SK-N-SH (cell line): ENCODE results near the gene GKN1. TPM values are rescaled to one million over a fixed set of nuclear protein-coding genes. Genes with fewer than 3 reads are reported as not detected.

Experiments used
- CTCF ChIA-PET: fragments of 300-600, 350-600 bp; formaldehyde crosslinking; extraction: SDS; loops from one replicate; lab custom pipeline; 2021; lab: Yijun Ruan, JAX
- POLR2A ChIA-PET: fragments of 350-600 bp; sonication (Branson Sonifier 250); formaldehyde crosslinking; extraction: SDS; loops from one replicate; lab custom pipeline; 2020; ENCODE audit warnings: antibody characterized with exemption, inconsistent platforms; lab: Yijun Ruan, JAX
- DNase-seq: peaks from one replicate; pipeline ENCODE4 v3.0.0; 2012
- H2AFZ ChIP-seq: fragments of 200-600 bp; sonication (generic); 2 replicates; pipeline ENCODE4 v1.8.1; 2016; ENCODE audit warnings: antibody characterized with exemption, mild to moderate bottlenecking, low read depth
- H3F3A ChIP-seq: fragments of 200-600 bp; sonication (generic); replicated peaks from 2 replicates; pipeline ENCODE3; 2016; ENCODE audit warnings: antibody characterized with exemption, mild to moderate bottlenecking; ENCODE audit not compliant: insufficient read depth
- H3K27ac ChIP-seq, 2 experiments: fragments of 200-500 bp in 1 of 2; fragments of 200-600 bp in 1 of 2; sonication (Bioruptor generic) in 1 of 2; sonication (generic), shearing (Covaris generic) in 1 of 2; 2 replicates each; pipeline versions ENCODE4 v1.5.1 to v1.6.1; 2014 to 2016; ENCODE audit warnings: low read depth in 2 of 2, inconsistent platforms in 1 of 2, low read length in 1 of 2, mild to moderate bottlenecking in 1 of 2, mixed read lengths in 1 of 2
- H3K27me3 ChIP-seq: fragments of 200-600 bp; sonication (generic), shearing (Covaris generic); 2 replicates; pipeline ENCODE4 v1.6.1; 2016; ENCODE audit warnings: mixed run types; ENCODE audit not compliant: insufficient read depth
- H3K36me3 ChIP-seq, 2 experiments: fragments of 200-500 bp in 1 of 2; fragments of 200-600 bp in 1 of 2; sonication (Bioruptor generic) in 1 of 2; sonication (generic) in 1 of 2; replicated peaks in 1 of 2; 2 replicates each; pipeline versions ENCODE3 to v1.5.1; 2014 to 2016; ENCODE audit warnings: low read length in 1 of 2, mild to moderate bottlenecking in 1 of 2; ENCODE audit not compliant: insufficient read depth in 2 of 2, control insufficient read depth in 1 of 2
- H3K4me1 ChIP-seq, 2 experiments: fragments of 200-500 bp in 1 of 2; fragments of 200-600 bp in 1 of 2; sonication (Bioruptor generic) in 1 of 2; sonication (generic), shearing (Covaris generic) in 1 of 2; 2 replicates each; pipeline versions ENCODE4 v1.5.1 to v1.6.1; 2014 to 2016; ENCODE audit warnings: low read depth in 1 of 2, low read length in 1 of 2, mixed run types in 1 of 2; ENCODE audit not compliant: insufficient read depth in 2 of 2, control insufficient read depth in 1 of 2
- H3K4me2 ChIP-seq: fragments of 200-600 bp; sonication (generic), shearing (Covaris generic); 2 replicates; pipeline ENCODE4 v1.6.1; 2017; ENCODE audit warnings: mixed run types
- H3K4me3 ChIP-seq, 2 experiments: fragments of 200-500 bp in 1 of 2; fragments of 200-600 bp in 1 of 2; sonication (Bioruptor generic) in 1 of 2; sonication (generic), shearing (Covaris generic) in 1 of 2; 2 replicates each; pipeline versions ENCODE4 v1.5.1 to v1.8.1; 2014 to 2016; ENCODE audit warnings: low read depth in 2 of 2, inconsistent platforms in 1 of 2, low read length in 1 of 2, mild to moderate bottlenecking in 1 of 2, mixed read lengths in 1 of 2, moderate library complexity in 1 of 2
- H3K79me2 ChIP-seq: fragments of 200-600 bp; sonication (generic); 2 replicates; pipeline ENCODE4 v1.8.1; 2017; ENCODE audit warnings: mild to moderate bottlenecking; ENCODE audit not compliant: insufficient read depth
- H3K9ac ChIP-seq: fragments of 200-600 bp; sonication (generic); 2 replicates; pipeline ENCODE4 v1.6.1; 2017; ENCODE audit warnings: mixed run types
- H3K9me2 ChIP-seq: fragments of 200-600 bp; sonication (generic); 2 replicates; pipeline ENCODE4 v1.6.1; 2017; ENCODE audit warnings: mixed run types
- H3K9me3 ChIP-seq: fragments of 200-600 bp; sonication (generic); 2 replicates; pipeline ENCODE4 v1.6.1; 2017; ENCODE audit warnings: mixed run types, mild to moderate bottlenecking, moderate library complexity
- H4K20me1 ChIP-seq: fragments of 200-600 bp; sonication (generic); 2 replicates; pipeline ENCODE4 v1.6.1; 2017; ENCODE audit warnings: mild to moderate bottlenecking, mixed run types; ENCODE audit not compliant: insufficient read depth
- CHD2 ChIP-seq: fragments of 150-350 bp; IDR thresholded peaks from 2 replicates; pipeline ENCODE4 v1.6.1; 2018; ENCODE audit warnings: low read length; ENCODE audit not compliant: partially characterized antibody
- EP300 ChIP-seq, 2 experiments: IDR thresholded peaks; 2 replicates each; pipeline versions ENCODE4 v1.4.0 to v1.6.1; 2012; ENCODE audit warnings: borderline replicate concordance in 1 of 2, low read depth in 1 of 2, low read length in 1 of 2
- FOXJ3 ChIP-seq: sonication (generic); formaldehyde crosslinking; IDR thresholded peaks from 2 replicates; pipeline ENCODE4 v1.5.1; 2020; ENCODE audit warnings: mild to moderate bottlenecking, missing genetic modification reagents
- FOXM1 ChIP-seq: IDR thresholded peaks from 2 replicates; pipeline ENCODE4 v1.4.0; 2012; ENCODE audit warnings: low read depth, mild to moderate bottlenecking
- GABPA ChIP-seq: IDR thresholded peaks from 2 replicates; pipeline ENCODE4 v1.4.0; 2012; ENCODE audit warnings: low read depth, mild to moderate bottlenecking
- GATA2 ChIP-seq: sonication (generic); formaldehyde crosslinking; IDR thresholded peaks from 2 replicates; pipeline ENCODE4 v1.5.0; 2020; ENCODE audit warnings: mild to moderate bottlenecking, missing genetic modification reagents
- JUND ChIP-seq: IDR thresholded peaks from 2 replicates; pipeline ENCODE4 v1.4.0; 2012
- POLR2AphosphoS5 ChIP-seq: IDR thresholded peaks from 2 replicates; pipeline ENCODE4 v1.6.1; 2012; ENCODE audit warnings: low read depth, low read length
- RCOR1 ChIP-seq: fragments of 150-350 bp; IDR thresholded peaks from 2 replicates; pipeline ENCODE4 v1.6.1; 2017; ENCODE audit warnings: antibody characterized with exemption, low read length
- TAF1 ChIP-seq: IDR thresholded peaks from 2 replicates; pipeline ENCODE4 v1.6.1; 2012; ENCODE audit warnings: low read depth, mild to moderate bottlenecking, low read length, moderate library complexity, borderline replicate concordance
- TCF12 ChIP-seq: IDR thresholded peaks from 2 replicates; pipeline ENCODE4 v1.4.0; 2012
- TEAD4 ChIP-seq: IDR thresholded peaks from 2 replicates; pipeline ENCODE4 v1.4.0; 2012; ENCODE audit warnings: mild to moderate bottlenecking, borderline replicate concordance; ENCODE audit not compliant: insufficient read depth
- WGBS: methylation state at CpG from one replicate; pipeline ENCODE4 v1.1.6; 2017; ENCODE audit warnings: low lambda C conversion rate; 5-methylcytosine and 5-hydroxymethylcytosine counted together
- polyA plus RNA-seq, 3 experiments: library from polyadenylated mRNA; depleted of rRNA; stranded (reverse); fragments of >200 nt; gene quantifications; 2 replicates each; pipeline ENCODE4 v1.2.3, GENCODE V29; 2012
- TF ChIP-seq, protein P1 (sequence below): IDR thresholded peaks from 2 replicates; pipeline ENCODE4 v1.4.0; 2012; ENCODE audit warnings: low read depth, borderline replicate concordance
- TF ChIP-seq, protein P2 (sequence below): fragments of 150-350 bp; IDR thresholded peaks from 2 replicates; pipeline ENCODE4 v1.6.1; 2017; ENCODE audit warnings: antibody characterized with exemption, low read length, low read depth, borderline replicate concordance
- TF ChIP-seq, protein P3 (sequence below): IDR thresholded peaks from 2 replicates; pipeline ENCODE4 v1.6.1; 2012; ENCODE audit warnings: mild to moderate bottlenecking, low read depth, low read length, moderate library complexity
- TF ChIP-seq, protein P4 (sequence below): IDR thresholded peaks from 2 replicates; pipeline ENCODE4 v1.4.0; 2012; ENCODE audit warnings: low read depth

Gene GKN1
- polyA plus RNA-seq, 1 of the 3 experiments (the other 2 are of a cell fraction) = not detected

DNA sequence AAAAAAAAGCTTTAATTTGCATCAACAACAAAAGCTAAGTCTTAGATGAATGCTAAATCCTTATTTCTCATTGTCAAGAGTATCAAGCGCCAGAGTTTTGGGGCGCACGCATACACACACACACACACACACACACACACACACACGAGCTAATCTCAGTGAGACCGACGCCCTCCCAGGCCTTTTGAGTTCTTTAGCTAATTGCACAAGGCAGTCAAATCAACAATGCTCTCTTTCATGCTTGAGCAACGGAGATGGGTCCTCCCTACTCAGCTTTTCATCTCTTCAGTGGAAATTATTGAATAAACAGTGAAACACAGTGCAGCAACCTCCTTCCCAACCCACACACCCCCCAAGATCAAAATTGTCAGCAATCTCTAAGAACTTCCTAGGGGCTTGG is 19.2 kb downstream of the GKN1 start:
- Histone ChIP-seq H3K4me1 (no peaks in the 10 kb centered on the region), H4K20me1 (no peaks in the 10 kb centered on the region), H3F3A (no peaks in the 10 kb centered on the region), H2AFZ (no peak overlapping the region), H3K79me2 (no peaks in the 10 kb centered on the region), H3K36me3 (no peaks in the 10 kb centered on the region), H3K9ac (no peak overlapping the region), H3K27me3 (no peaks in the 10 kb centered on the region), H3K4me2 (no peak overlapping the region), H3K27ac (no peak overlapping the region), H3K9me3 (no peaks in the 10 kb centered on the region), H3K4me3 (no peak overlapping the region), H3K9me2 (no peaks in the 10 kb centered on the region)
- TF ChIP-seq TAF1 = no peak
- TF ChIP-seq, protein P1, sequence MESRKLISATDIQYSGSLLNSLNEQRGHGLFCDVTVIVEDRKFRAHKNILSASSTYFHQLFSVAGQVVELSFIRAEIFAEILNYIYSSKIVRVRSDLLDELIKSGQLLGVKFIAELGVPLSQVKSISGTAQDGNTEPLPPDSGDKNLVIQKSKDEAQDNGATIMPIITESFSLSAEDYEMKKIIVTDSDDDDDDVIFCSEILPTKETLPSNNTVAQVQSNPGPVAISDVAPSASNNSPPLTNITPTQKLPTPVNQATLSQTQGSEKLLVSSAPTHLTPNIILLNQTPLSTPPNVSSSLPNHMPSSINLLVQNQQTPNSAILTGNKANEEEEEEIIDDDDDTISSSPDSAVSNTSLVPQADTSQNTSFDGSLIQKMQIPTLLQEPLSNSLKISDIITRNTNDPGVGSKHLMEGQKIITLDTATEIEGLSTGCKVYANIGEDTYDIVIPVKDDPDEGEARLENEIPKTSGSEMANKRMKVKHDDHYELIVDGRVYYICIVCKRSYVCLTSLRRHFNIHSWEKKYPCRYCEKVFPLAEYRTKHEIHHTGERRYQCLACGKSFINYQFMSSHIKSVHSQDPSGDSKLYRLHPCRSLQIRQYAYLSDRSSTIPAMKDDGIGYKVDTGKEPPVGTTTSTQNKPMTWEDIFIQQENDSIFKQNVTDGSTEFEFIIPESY = no peak
- no peak for TF ChIP-seq RCOR1
- TF ChIP-seq, protein P2, sequence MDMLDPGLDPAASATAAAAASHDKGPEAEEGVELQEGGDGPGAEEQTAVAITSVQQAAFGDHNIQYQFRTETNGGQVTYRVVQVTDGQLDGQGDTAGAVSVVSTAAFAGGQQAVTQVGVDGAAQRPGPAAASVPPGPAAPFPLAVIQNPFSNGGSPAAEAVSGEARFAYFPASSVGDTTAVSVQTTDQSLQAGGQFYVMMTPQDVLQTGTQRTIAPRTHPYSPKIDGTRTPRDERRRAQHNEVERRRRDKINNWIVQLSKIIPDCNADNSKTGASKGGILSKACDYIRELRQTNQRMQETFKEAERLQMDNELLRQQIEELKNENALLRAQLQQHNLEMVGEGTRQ = no peak
- no peak for TF ChIP-seq FOXJ3 (CRISPR knock-in tag)
- no peak for TF ChIP-seq GATA2 (CRISPR knock-in tag)
- TF ChIP-seq, protein P3, sequence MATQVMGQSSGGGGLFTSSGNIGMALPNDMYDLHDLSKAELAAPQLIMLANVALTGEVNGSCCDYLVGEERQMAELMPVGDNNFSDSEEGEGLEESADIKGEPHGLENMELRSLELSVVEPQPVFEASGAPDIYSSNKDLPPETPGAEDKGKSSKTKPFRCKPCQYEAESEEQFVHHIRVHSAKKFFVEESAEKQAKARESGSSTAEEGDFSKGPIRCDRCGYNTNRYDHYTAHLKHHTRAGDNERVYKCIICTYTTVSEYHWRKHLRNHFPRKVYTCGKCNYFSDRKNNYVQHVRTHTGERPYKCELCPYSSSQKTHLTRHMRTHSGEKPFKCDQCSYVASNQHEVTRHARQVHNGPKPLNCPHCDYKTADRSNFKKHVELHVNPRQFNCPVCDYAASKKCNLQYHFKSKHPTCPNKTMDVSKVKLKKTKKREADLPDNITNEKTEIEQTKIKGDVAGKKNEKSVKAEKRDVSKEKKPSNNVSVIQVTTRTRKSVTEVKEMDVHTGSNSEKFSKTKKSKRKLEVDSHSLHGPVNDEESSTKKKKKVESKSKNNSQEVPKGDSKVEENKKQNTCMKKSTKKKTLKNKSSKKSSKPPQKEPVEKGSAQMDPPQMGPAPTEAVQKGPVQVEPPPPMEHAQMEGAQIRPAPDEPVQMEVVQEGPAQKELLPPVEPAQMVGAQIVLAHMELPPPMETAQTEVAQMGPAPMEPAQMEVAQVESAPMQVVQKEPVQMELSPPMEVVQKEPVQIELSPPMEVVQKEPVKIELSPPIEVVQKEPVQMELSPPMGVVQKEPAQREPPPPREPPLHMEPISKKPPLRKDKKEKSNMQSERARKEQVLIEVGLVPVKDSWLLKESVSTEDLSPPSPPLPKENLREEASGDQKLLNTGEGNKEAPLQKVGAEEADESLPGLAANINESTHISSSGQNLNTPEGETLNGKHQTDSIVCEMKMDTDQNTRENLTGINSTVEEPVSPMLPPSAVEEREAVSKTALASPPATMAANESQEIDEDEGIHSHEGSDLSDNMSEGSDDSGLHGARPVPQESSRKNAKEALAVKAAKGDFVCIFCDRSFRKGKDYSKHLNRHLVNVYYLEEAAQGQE = no peak
- TF ChIP-seq POLR2AphosphoS5 = no peak
- TF ChIP-seq, protein P4, sequence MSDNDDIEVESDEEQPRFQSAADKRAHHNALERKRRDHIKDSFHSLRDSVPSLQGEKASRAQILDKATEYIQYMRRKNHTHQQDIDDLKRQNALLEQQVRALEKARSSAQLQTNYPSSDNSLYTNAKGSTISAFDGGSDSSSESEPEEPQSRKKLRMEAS = no peak
- TF ChIP-seq GABPA = no peak
- no peak for DNase-seq
- ChIA-PET CTCF (interaction anchor here (1.1 to 2.6 kb wide), 4 partner anchors 12 to 313 kb away, joined by 3 to 11 read pairs (median 4); no protein-coding TSS in a partner anchor), POLR2A (no interaction called here)
- WGBS = 83% methylated on average over 7 of the region's 7 CpGs

DNA sequence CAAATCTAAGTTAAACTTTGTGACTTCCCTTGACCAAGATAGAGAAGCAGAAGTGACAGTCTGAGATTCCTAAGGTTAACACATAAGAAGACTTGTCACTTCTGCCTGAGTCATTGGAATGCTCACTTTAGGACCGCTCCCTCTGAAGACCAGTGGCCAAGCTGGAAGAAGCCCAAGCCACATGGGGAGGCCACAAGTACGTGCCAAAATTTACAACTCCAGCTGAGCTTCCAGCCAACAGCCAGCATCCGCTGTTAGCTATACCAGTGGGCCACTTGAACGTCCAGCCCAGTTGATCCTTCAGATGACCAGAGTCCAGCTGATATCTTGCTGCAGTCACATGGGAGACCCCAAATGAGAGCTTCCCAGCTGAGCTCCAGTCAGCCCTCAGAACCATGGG is 20.4 kb downstream of the GKN1 start:
- no peaks in the 10 kb centered on the region for H3K36me3 ChIP-seq
- CTCF ChIA-PET = interaction anchor here (1.1 to 1.2 kb wide), 2 partner anchors 9 to 70 kb away, joined by 3 read pairs; no protein-coding TSS in a partner anchor
- POLR2A ChIA-PET = no interaction called here

More for the DNA sequence above, 20.4 kb downstream of the GKN1 start:
- no peaks in the 10 kb centered on the region for H3K79me2 ChIP-seq
- H3F3A ChIP-seq = no peaks in the 10 kb centered on the region
- no peak overlapping the region for H3K9ac ChIP-seq
- no peaks in the 10 kb centered on the region for H3K27me3 ChIP-seq
- H3K4me3 ChIP-seq = no peak overlapping the region
- no peak overlapping the region for H3K27ac ChIP-seq
- H3K9me3 ChIP-seq = no peaks in the 10 kb centered on the region
- no peaks in the 10 kb centered on the region for H3K4me1 ChIP-seq
- no peaks in the 10 kb centered on the region for H3K9me2 ChIP-seq
- no peak overlapping the region for H3K4me2 ChIP-seq
- TF ChIP-seq TCF12 (no peak), EP300 (IDR thresholded peaks at IDR 0.05; ENCODE audit: borderline replicate concordance in 1 of 2, low read depth in 1 of 2, low read length in 1 of 2) (no peak), JUND (no peak), TEAD4 (no peak), CHD2 (no peak), FOXM1 (no peak)
- WGBS = 43% methylated on average over 3 of the region's 4 CpGs
- no peak overlapping the region for H2AFZ ChIP-seq
- H4K20me1 ChIP-seq = no peaks in the 10 kb centered on the region
- no peak for DNase-seq
